ENCODE data around the gene MYO10.

DNA sequence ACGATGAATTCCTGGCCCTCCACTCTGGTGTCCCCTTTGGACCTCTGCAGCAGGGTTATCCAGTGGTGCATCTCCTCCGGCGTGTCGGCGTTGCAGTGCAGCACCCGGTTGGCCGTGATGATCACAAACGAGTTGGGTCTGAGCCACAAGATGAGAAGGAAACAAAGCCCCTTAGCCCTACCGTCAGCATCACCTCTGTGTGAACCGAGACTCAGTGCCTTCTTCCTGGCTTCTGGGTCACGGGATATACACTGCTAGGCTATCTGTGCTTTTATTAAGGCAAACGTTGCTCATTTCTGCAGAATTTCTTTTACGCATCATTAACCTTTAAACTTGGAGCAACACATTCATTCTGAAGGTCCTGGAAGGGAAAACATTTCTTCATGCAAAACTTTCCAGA is 254.2 kb downstream of the MYO10 start:
- TF ChIP-seq, protein P1, sequence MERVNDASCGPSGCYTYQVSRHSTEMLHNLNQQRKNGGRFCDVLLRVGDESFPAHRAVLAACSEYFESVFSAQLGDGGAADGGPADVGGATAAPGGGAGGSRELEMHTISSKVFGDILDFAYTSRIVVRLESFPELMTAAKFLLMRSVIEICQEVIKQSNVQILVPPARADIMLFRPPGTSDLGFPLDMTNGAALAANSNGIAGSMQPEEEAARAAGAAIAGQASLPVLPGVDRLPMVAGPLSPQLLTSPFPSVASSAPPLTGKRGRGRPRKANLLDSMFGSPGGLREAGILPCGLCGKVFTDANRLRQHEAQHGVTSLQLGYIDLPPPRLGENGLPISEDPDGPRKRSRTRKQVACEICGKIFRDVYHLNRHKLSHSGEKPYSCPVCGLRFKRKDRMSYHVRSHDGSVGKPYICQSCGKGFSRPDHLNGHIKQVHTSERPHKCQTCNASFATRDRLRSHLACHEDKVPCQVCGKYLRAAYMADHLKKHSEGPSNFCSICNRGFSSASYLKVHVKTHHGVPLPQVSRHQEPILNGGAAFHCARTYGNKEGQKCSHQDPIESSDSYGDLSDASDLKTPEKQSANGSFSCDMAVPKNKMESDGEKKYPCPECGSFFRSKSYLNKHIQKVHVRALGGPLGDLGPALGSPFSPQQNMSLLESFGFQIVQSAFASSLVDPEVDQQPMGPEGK (CRISPR knock-in tag; IDR thresholded peaks at IDR 0.05; ENCODE audit: borderline replicate concordance), result no peak
- TF ChIP-seq, protein P2, sequence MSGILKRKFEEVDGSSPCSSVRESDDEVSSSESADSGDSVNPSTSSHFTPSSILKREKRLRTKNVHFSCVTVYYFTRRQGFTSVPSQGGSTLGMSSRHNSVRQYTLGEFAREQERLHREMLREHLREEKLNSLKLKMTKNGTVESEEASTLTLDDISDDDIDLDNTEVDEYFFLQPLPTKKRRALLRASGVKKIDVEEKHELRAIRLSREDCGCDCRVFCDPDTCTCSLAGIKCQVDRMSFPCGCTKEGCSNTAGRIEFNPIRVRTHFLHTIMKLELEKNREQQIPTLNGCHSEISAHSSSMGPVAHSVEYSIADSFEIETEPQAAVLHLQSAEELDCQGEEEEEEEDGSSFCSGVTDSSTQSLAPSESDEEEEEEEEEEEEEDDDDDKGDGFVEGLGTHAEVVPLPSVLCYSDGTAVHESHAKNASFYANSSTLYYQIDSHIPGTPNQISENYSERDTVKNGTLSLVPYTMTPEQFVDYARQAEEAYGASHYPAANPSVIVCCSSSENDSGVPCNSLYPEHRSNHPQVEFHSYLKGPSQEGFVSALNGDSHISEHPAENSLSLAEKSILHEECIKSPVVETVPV (CRISPR knock-in tag; IDR thresholded peaks at IDR 0.05), result no peak
- TF ChIP-seq, protein P3, sequence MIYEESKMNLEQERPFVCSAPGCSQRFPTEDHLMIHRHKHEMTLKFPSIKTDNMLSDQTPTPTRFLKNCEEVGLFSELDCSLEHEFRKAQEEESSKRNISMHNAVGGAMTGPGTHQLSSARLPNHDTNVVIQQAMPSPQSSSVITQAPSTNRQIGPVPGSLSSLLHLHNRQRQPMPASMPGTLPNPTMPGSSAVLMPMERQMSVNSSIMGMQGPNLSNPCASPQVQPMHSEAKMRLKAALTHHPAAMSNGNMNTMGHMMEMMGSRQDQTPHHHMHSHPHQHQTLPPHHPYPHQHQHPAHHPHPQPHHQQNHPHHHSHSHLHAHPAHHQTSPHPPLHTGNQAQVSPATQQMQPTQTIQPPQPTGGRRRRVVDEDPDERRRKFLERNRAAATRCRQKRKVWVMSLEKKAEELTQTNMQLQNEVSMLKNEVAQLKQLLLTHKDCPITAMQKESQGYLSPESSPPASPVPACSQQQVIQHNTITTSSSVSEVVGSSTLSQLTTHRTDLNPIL (CRISPR knock-in tag; IDR thresholded peaks at IDR 0.05; ENCODE audit: low read depth), result no peak
- TF ChIP-seq BACH2 (CRISPR knock-in tag; IDR thresholded peaks at IDR 0.05; ENCODE audit: borderline replicate concordance), result no peak
